Measurements from ENCODE around the gene INSIG2. TPM values are rescaled to one million over a fixed set of nuclear protein-coding genes. Genes with fewer than 3 reads are reported as not detected.

Gene INSIG2
- polyA plus RNA-seq, 1 donor (not counting 4 experiments of a cell fraction or from before 2014, with no cell fraction given), result 28.6 TPM

DNA sequence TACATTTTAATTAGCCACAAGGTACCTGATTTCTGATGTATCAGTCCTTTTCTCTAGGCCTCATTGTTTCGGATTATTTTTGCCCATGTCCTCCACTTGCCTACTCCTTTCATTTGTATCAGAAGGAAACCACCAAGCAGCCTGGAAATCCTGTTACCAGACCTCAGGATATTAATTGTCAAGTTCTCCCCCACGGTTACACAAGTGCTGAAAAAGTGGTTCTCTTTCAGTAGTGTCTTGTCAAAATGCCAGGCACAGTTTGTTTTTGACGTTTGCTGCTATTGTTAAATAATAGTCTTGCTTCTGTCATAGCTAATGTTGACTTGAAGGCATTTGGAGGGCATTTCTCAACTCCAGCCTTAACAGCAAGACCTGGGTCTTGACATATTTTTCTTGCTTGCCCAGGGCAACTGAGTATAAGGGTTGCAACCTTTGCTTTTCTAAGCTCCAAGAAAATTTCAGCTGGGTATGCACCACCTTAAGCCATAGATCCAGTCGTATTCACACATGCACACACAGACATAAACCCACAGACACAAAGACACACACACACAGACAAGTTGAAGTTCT lies 31.0 kb downstream of the INSIG2 start:
- no peaks in the 10 kb centered on the region for H4K20me1 ChIP-seq (ENCODE audit: control insufficient read depth, extremely low read depth, insufficient read depth, low read length)
- DNase-seq (ENCODE audit: low read depth, low spot score), result no peak

DNA sequence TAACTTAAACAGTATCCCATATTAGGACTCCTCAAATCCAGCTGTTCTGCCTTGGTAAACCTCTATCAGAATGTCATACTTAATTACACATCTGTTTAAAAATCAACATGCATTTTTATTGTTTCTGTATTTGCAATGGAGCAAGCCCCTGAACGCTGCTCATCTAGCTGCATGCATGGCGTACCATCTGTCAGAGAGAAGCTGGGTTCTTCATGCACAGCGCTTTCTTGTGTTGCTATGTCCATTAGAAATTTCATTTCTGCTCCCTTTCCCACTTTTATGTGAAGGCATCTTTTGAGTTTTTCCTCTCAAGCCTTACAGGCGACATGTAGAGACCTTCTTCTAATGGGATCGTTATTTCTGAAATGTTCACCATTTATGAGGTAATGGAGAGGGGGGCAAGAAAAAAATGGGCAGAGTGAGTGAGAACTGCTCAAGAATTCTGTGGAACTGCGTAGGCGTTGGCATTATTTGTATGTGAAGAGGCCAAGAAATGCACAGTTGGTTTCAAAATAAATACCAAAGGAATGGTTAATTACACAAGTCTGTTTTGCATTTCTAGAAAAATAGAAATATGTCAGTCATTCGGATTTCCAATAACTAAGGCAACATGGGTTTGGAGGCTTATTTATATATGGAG lies 31.6 kb downstream of the INSIG2 start:
- H3K9me3 ChIP-seq (ENCODE audit: control insufficient read depth, low read depth, low read length), result no peaks in the 10 kb centered on the region
- dilution Hi-C loops (cut with MboI; ENCODE audit: extremely low pct_ligation_motif_present, low sequenced_read_pairs), result no loop called here
- no peak overlapping the region for H3K4me2 ChIP-seq (ENCODE audit: control insufficient read depth, extremely low read depth, insufficient read depth, low read depth, low read length)
- TF ChIP-seq EZH2 (IDR thresholded peaks at IDR 0.05; ENCODE audit: low read length), result no peak
- TF ChIP-seq, protein P1, sequence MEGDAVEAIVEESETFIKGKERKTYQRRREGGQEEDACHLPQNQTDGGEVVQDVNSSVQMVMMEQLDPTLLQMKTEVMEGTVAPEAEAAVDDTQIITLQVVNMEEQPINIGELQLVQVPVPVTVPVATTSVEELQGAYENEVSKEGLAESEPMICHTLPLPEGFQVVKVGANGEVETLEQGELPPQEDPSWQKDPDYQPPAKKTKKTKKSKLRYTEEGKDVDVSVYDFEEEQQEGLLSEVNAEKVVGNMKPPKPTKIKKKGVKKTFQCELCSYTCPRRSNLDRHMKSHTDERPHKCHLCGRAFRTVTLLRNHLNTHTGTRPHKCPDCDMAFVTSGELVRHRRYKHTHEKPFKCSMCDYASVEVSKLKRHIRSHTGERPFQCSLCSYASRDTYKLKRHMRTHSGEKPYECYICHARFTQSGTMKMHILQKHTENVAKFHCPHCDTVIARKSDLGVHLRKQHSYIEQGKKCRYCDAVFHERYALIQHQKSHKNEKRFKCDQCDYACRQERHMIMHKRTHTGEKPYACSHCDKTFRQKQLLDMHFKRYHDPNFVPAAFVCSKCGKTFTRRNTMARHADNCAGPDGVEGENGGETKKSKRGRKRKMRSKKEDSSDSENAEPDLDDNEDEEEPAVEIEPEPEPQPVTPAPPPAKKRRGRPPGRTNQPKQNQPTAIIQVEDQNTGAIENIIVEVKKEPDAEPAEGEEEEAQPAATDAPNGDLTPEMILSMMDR (optimal IDR thresholded peaks at IDR 0.05 in 1 of 3, IDR thresholded peaks at IDR 0.05 in 1 of 3, conservative IDR thresholded peaks at IDR 0.05 in 1 of 3; ENCODE audit: extremely low read depth in 1 of 3, insufficient read depth in 2 of 3, low read length in 3 of 3), result no peak
- H3K9ac ChIP-seq (ENCODE audit: control insufficient read depth, extremely low read depth, insufficient read depth, low read length), result no peak overlapping the region
- H3K27ac ChIP-seq (ENCODE audit: control insufficient read depth, insufficient read depth, low read length), result no peak overlapping the region
- H3K36me3 ChIP-seq (ENCODE audit: control insufficient read depth in 2 of 2, extremely low read depth in 1 of 2, insufficient read depth in 2 of 2, low read length in 2 of 2), result no peaks in the 10 kb centered on the region
- H4K20me1 ChIP-seq (ENCODE audit: control insufficient read depth, extremely low read depth, insufficient read depth, low read length), result no peaks in the 10 kb centered on the region
- FAIRE-seq, result no peak
- no peaks in the 10 kb centered on the region for H3K79me2 ChIP-seq (ENCODE audit: control insufficient read depth, insufficient read depth, low read length)
- H3K4me1 ChIP-seq (ENCODE audit: control insufficient read depth, extremely low read depth, insufficient read depth, low read length), result peaks cover 58% of the 10 kb centered on the region
- H3K4me3 ChIP-seq (ENCODE audit: control insufficient read depth in 2 of 3, extremely low read depth in 1 of 3, insufficient read depth in 2 of 3, low read depth in 1 of 3, low read length in 3 of 3), result no peak overlapping the region
- no peaks in the 10 kb centered on the region for H3K27me3 ChIP-seq (ENCODE audit: control insufficient read depth, extremely low read depth, insufficient read depth, low read length)
- no peaks in the 10 kb centered on the region for H3K9me1 ChIP-seq (ENCODE audit: control insufficient read depth, extremely low read depth, insufficient read depth, low read length)
- DNase-seq (ENCODE audit: low read depth, low spot score), result no peak
- no peak overlapping the region for H2AFZ ChIP-seq (ENCODE audit: control insufficient read depth, low read length)

More for the DNA sequence above, 31.0 kb downstream of the INSIG2 start:
- Histone ChIP-seq H3K79me2 (ENCODE audit: control insufficient read depth, insufficient read depth, low read length) (no peaks in the 10 kb centered on the region), H3K27me3 (ENCODE audit: control insufficient read depth, extremely low read depth, insufficient read depth, low read length) (no peaks in the 10 kb centered on the region), H3K4me3 (ENCODE audit: control insufficient read depth in 2 of 3, extremely low read depth in 1 of 3, insufficient read depth in 2 of 3, low read depth in 1 of 3, low read length in 3 of 3) (no peak overlapping the region), H2AFZ (ENCODE audit: control insufficient read depth, low read length) (no peak overlapping the region), H3K36me3 (ENCODE audit: control insufficient read depth in 2 of 2, extremely low read depth in 1 of 2, insufficient read depth in 2 of 2, low read length in 2 of 2) (no peaks in the 10 kb centered on the region), H3K9me1 (ENCODE audit: control insufficient read depth, extremely low read depth, insufficient read depth, low read length) (no peaks in the 10 kb centered on the region), H3K4me1 (ENCODE audit: control insufficient read depth, extremely low read depth, insufficient read depth, low read length) (peaks cover 57% of the 10 kb centered on the region), H3K9me3 (ENCODE audit: control insufficient read depth, low read depth, low read length) (no peaks in the 10 kb centered on the region), H3K4me2 (ENCODE audit: control insufficient read depth, extremely low read depth, insufficient read depth, low read depth, low read length) (no peak overlapping the region), H3K9ac (ENCODE audit: control insufficient read depth, extremely low read depth, insufficient read depth, low read length) (no peak overlapping the region), H3K27ac (ENCODE audit: control insufficient read depth, insufficient read depth, low read length) (no peak overlapping the region)
- dilution Hi-C loops (cut with MboI; ENCODE audit: extremely low pct_ligation_motif_present, low sequenced_read_pairs), result no loop called here
- TF ChIP-seq, protein P1 (optimal IDR thresholded peaks at IDR 0.05 in 1 of 3, IDR thresholded peaks at IDR 0.05 in 1 of 3, conservative IDR thresholded peaks at IDR 0.05 in 1 of 3; ENCODE audit: extremely low read depth in 1 of 3, insufficient read depth in 2 of 3, low read length in 3 of 3), result no peak
- no peak for TF ChIP-seq EZH2 (IDR thresholded peaks at IDR 0.05; ENCODE audit: low read length)
- FAIRE-seq, result no peak
